Measurements from ENCODE around the gene HAUS1. TPM values are rescaled to one million over a fixed set of nuclear protein-coding genes. Genes with fewer than 3 reads are reported as not detected.

Gene HAUS1
- total and polyA plus RNA-seq, 2 donors (not counting 3 experiments of a cell fraction or from before 2014, with no cell fraction given), result 29.4 to 57.1 TPM

Small RNA genes within 50 kb of the gene (small RNA-seq; reads per million reads assigned to genes)
- gene RNU6-1278P (ENCODE audit: insufficient read depth, insufficient read length, low read depth, low replicate concordance) (not detected), gene RNY4P37 (ENCODE audit: insufficient read depth, insufficient read length, low read depth, low replicate concordance) (not detected)

Other genes starting within 250 kb of the HAUS1 start
- gene EPG5, start 137.1 kb upstream of the HAUS1 start, total RNA-seq, result 20.6 and 25.6 TPM in 2 replicates
- 16.7 and 16.8 TPM in 2 replicates for gene EPG5, start 137.1 kb upstream of the HAUS1 start, polyA plus RNA-seq
- gene PSTPIP2, start 32.1 kb upstream of the HAUS1 start, total RNA-seq, result 1.6 and 3.4 TPM in 2 replicates
- gene PSTPIP2, start 32.1 kb upstream of the HAUS1 start, polyA plus RNA-seq, result 4.5 and 4.9 TPM in 2 replicates
- 374 and 405 TPM in 2 replicates for gene ATP5F1A, start 6.1 kb upstream of the HAUS1 start, total RNA-seq
- 491 and 585 TPM in 2 replicates for gene ATP5F1A, start 6.1 kb upstream of the HAUS1 start, polyA plus RNA-seq

Data from endothelial cell of umbilical vein (primary cell).